Posterior vena cava (tissue), 2 donors: ENCODE data around the gene NFIX. TPM values are rescaled to one million over a fixed set of nuclear protein-coding genes. Genes with fewer than 3 reads are reported as not detected.

Experiments
- DNase-seq: peaks from one replicate; pipeline ENCODE4 v3.0.0-alpha.2; 2020; ENCODE audit warnings: low spot score
- intact Hi-C, 2 donors: fragments of 100-400 bp; cut with DNase I; formaldehyde crosslinking; loops; one replicate each; pipeline versions ENCODE4 v1.14.1 to v1.14.2; 2022 to 2023
- total RNA-seq, 2 donors: library from RNA; stranded (reverse); fragmentation: NEBNext Ultra II Directional; extraction: Animal tissue kit (Norgen Biotek cat#: 25700); gene quantifications; one replicate each; pipeline ENCODE4 v1.2.1, GENCODE V29; 2021
- donor health status: DM: yes; HTN: yes; CAD: no.
- donor health status: DM: yes; HTN: yes; CAD: no.

Gene NFIX
- total RNA-seq, 2 donors from 2014 or later = 242 to 327 TPM

- intact Hi-C loops = no loop called here
- DNase-seq = no peak
Observed at GRCh38 chr19:13138916-13139198, 143.6 kb downstream of the NFIX start.

- no peak for DNase-seq
- intact Hi-C loops = no loop called here
Observed at GRCh38 chr19:13139633-13140311, 144.5 kb downstream of the NFIX start.

GRCh38 chr19:13146763-13147563 lies 151.7 kb downstream of the NFIX start:
- DNase-seq = no peak
- intact Hi-C loops = no loop called here

Other genes starting within 250 kb of the NFIX start
- gene BEST2, start 243.7 kb upstream of the NFIX start, total RNA-seq = not detected
- gene HOOK2, start 219.9 kb upstream of the NFIX start, total RNA-seq = 10 to 100 TPM; 20.2 to 21.7 TPM
- 100 to 1,000 TPM; 193 to 418 TPM for gene JUNB, start 204.0 kb upstream of the NFIX start, total RNA-seq
- 100 to 1,000 TPM; 126 to 130 TPM for gene PRDX2, start 193.7 kb upstream of the NFIX start, total RNA-seq
- gene THSD8, start 193.4 kb upstream of the NFIX start, total RNA-seq = 1 to 10 TPM in 1 of 2 donors, under 1 TPM in 1; 1.00 to 1.6 TPM
- gene RNASEH2A, start 188.9 kb upstream of the NFIX start, total RNA-seq = 1 to 10 TPM; 4.3 to 5.1 TPM
- gene RTBDN, start 160.9 kb upstream of the NFIX start, total RNA-seq = not detected
- under 1 TPM in 1 of 2 donors, not detected in 1; 0.37 TPM for gene MAST1, start 157.0 kb upstream of the NFIX start, total RNA-seq
- 10 to 100 TPM; 20.2 to 31.8 TPM for gene DNASE2, start 114.0 kb upstream of the NFIX start, total RNA-seq
- gene KLF1, start 108.3 kb upstream of the NFIX start, total RNA-seq = under 1 TPM in 1 of 2 donors, not detected in 1; 0.33 TPM
- gene GCDH, start 104.3 kb upstream of the NFIX start, total RNA-seq = 10 to 100 TPM in 1 of 2 donors, 1 to 10 TPM in 1; 8.5 to 14.6 TPM
- not detected for gene SYCE2, start 76.2 kb upstream of the NFIX start, total RNA-seq
- 10 to 100 TPM; 30.8 to 31.1 TPM for gene FARSA, start 61.8 kb upstream of the NFIX start, total RNA-seq
- 100 to 1,000 TPM; 629 to 855 TPM for gene CALR, start 56.9 kb upstream of the NFIX start, total RNA-seq
- 100 to 1,000 TPM in 1 of 2 donors, 10 to 100 TPM in 1; 90.9 to 124 TPM for gene RAD23A, start 49.6 kb upstream of the NFIX start, total RNA-seq
- gene GADD45GIP1, start 38.3 kb upstream of the NFIX start, total RNA-seq = 10 to 100 TPM; 18.1 to 20.7 TPM
- not detected for gene DAND5, start 25.9 kb upstream of the NFIX start, total RNA-seq
- 10 to 100 TPM in 1 of 2 donors, 1 to 10 TPM in 1; 9.8 to 13.0 TPM for gene LYL1, start 107.4 kb downstream of the NFIX start, total RNA-seq
- gene TRMT1, start 121.3 kb downstream of the NFIX start, total RNA-seq = 10 to 100 TPM; 21.9 to 24.1 TPM
- gene NACC1, start 122.8 kb downstream of the NFIX start, total RNA-seq = 10 to 100 TPM; 37.6 to 39.7 TPM
- gene STX10, start 154.9 kb downstream of the NFIX start, total RNA-seq = 10 to 100 TPM; 31.4 to 39.0 TPM
- 100 to 1,000 TPM in 1 of 2 donors, 10 to 100 TPM in 1; 73.1 to 130 TPM for gene IER2, start 154.9 kb downstream of the NFIX start, total RNA-seq